ENCODE measurements around the gene TRIO.

- TF ChIP-seq CTCF (IDR thresholded peaks at IDR 0.05; ENCODE audit: insufficient read depth, low read length, poor library complexity, severe bottlenecking) (no peak), EZH2phosphoT487 (conservative IDR thresholded peaks at IDR 0.05; ENCODE audit: low read length) (no peak)
Measured at GRCh38 chr5:14337593-14337992, 194.5 kb downstream of the TRIO start.
